ENCODE data around the gene DYRK4.

GRCh38 chr12:4579305-4580102 lies 17.5 kb downstream of the DYRK4 start:
- peak; percentile 11 to 34 (median 20) for TF ChIP-seq CTCF (IDR thresholded peaks at IDR 0.05)
- TF ChIP-seq POLR2A (IDR thresholded peaks at IDR 0.05), result no peak
